ENCODE data around the gene GAL.

DNA sequence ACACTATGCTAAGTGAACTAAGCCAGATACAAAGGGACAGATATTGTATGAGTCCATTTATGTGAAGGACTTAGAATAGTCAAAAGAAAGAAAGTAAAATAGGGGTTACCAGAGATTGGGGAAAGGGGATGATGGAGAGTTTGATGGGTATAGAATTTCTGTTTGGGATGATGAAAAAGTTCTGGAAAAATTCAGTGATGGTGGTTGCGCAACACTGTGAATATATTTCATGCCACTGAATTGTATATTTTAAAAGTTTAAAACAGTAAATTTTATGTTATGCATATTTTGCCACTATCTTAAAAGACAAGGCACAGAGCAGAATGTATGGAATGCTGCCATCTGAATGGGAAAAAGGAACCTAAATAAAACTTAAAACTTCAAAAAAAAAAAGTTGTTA, 37.8 kb downstream of the GAL start:
- TF ChIP-seq, protein P1, sequence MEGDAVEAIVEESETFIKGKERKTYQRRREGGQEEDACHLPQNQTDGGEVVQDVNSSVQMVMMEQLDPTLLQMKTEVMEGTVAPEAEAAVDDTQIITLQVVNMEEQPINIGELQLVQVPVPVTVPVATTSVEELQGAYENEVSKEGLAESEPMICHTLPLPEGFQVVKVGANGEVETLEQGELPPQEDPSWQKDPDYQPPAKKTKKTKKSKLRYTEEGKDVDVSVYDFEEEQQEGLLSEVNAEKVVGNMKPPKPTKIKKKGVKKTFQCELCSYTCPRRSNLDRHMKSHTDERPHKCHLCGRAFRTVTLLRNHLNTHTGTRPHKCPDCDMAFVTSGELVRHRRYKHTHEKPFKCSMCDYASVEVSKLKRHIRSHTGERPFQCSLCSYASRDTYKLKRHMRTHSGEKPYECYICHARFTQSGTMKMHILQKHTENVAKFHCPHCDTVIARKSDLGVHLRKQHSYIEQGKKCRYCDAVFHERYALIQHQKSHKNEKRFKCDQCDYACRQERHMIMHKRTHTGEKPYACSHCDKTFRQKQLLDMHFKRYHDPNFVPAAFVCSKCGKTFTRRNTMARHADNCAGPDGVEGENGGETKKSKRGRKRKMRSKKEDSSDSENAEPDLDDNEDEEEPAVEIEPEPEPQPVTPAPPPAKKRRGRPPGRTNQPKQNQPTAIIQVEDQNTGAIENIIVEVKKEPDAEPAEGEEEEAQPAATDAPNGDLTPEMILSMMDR (IDR thresholded peaks at IDR 0.05): no peak
- no peak for TF ChIP-seq EZH2phosphoT487 (IDR thresholded peaks at IDR 0.05)
- no peak for TF ChIP-seq EZH2 (IDR thresholded peaks at IDR 0.05)

All from neural progenitor cell (in vitro differentiated cells).